Measurements from ENCODE around the gene ATRIP.

ATRIP gene

GRCh38 chr3:48436477-48436787 is 10.1 kb upstream of the ATRIP start:
- H3K4me1 ChIP-seq (ENCODE audit: insufficient read depth, low read length), result peaks cover 35% of the 10 kb centered on the region
- peaks cover 28% of the 10 kb centered on the region for H3K79me2 ChIP-seq (ENCODE audit: insufficient read depth, low read length)
- H2AFZ ChIP-seq (ENCODE audit: low read depth, low read length), result peak overlapping the region; percentile 50; the same call in 1 of the 2 replicates
- peaks cover 6% of the 10 kb centered on the region; the same call in 1 of the 2 replicates for H4K20me1 ChIP-seq (ENCODE audit: insufficient read depth, low read length)
- TF ChIP-seq EZH2 (IDR thresholded peaks at IDR 0.05; ENCODE audit: borderline replicate concordance, low read depth, low read length, severe bottlenecking), result no peak
- no peak for TF ChIP-seq CTCF (IDR thresholded peaks at IDR 0.05; ENCODE audit: borderline replicate concordance, extremely low read depth, low read length, poor library complexity, severe bottlenecking)
- H3K4me2 ChIP-seq (ENCODE audit: insufficient read depth, low read length), result peak overlapping the region; percentile 5
- ATAC-seq (ENCODE audit: insufficient read depth, low read depth) (no peak), DNase-seq (no peak)
- peak overlapping the region; percentile 19 for H3K27ac ChIP-seq (ENCODE audit: low read length)
- no peaks in the 10 kb centered on the region for H3K27me3 ChIP-seq (ENCODE audit: insufficient read depth, low read length, poor library complexity)
- no peaks in the 10 kb centered on the region for H3K9me3 ChIP-seq (ENCODE audit: insufficient read depth, low read length, severe bottlenecking)
- H3K36me3 ChIP-seq (ENCODE audit: insufficient read depth, low read length), result peaks cover 30% of the 10 kb centered on the region
- H3K9ac ChIP-seq (ENCODE audit: low read depth, low read length), result no peak overlapping the region; the same call in 1 of the 2 replicates
- no peak overlapping the region for H3K4me3 ChIP-seq (ENCODE audit: low read depth in 1 of 2, low read length in 2 of 2)

- no peak overlapping the region for H3K4me3 ChIP-seq (ENCODE audit: low read depth in 1 of 2, low read length in 2 of 2)
- ATAC-seq (ENCODE audit: insufficient read depth, low read depth) (no peak), DNase-seq (no peak)
- no peaks in the 10 kb centered on the region for H3K27me3 ChIP-seq (ENCODE audit: insufficient read depth, low read length, poor library complexity)
- no peak overlapping the region for H2AFZ ChIP-seq (ENCODE audit: low read depth, low read length)
- no peak overlapping the region for H3K9ac ChIP-seq (ENCODE audit: low read depth, low read length)
- peaks cover 11% of the 10 kb centered on the region for H4K20me1 ChIP-seq (ENCODE audit: insufficient read depth, low read length)
- peaks cover 32% of the 10 kb centered on the region for H3K79me2 ChIP-seq (ENCODE audit: insufficient read depth, low read length)
- peaks cover 32% of the 10 kb centered on the region for H3K36me3 ChIP-seq (ENCODE audit: insufficient read depth, low read length)
- 0 out of 2 replicates have a peak overlapping the region, but pooled peaks have one; percentile 5 for H3K4me2 ChIP-seq (ENCODE audit: insufficient read depth, low read length)
- peaks cover 39% of the 10 kb centered on the region for H3K4me1 ChIP-seq (ENCODE audit: insufficient read depth, low read length)
- no peak overlapping the region for H3K27ac ChIP-seq (ENCODE audit: low read length)
- no peaks in the 10 kb centered on the region for H3K9me3 ChIP-seq (ENCODE audit: insufficient read depth, low read length, severe bottlenecking)
- TF ChIP-seq EZH2 (IDR thresholded peaks at IDR 0.05; ENCODE audit: borderline replicate concordance, low read depth, low read length, severe bottlenecking) (no peak), CTCF (IDR thresholded peaks at IDR 0.05; ENCODE audit: borderline replicate concordance, extremely low read depth, low read length, poor library complexity, severe bottlenecking) (no peak)
These were observed 9.7 kb upstream of the ATRIP start for GRCh38 chr3:48436855-48437254.

- H3K4me2 ChIP-seq (ENCODE audit: insufficient read depth, low read length), result no peak overlapping the region
- H3K36me3 ChIP-seq (ENCODE audit: insufficient read depth, low read length), result peaks cover 31% of the 10 kb centered on the region
- no peaks in the 10 kb centered on the region for H3K9me3 ChIP-seq (ENCODE audit: insufficient read depth, low read length, severe bottlenecking)
- ATAC-seq (ENCODE audit: insufficient read depth, low read depth) (no peak), DNase-seq (no peak)
- H3K4me3 ChIP-seq (ENCODE audit: low read depth in 1 of 2, low read length in 2 of 2), result no peak overlapping the region
- peaks cover 40% of the 10 kb centered on the region for H3K79me2 ChIP-seq (ENCODE audit: insufficient read depth, low read length)
- H2AFZ ChIP-seq (ENCODE audit: low read depth, low read length), result no peak overlapping the region
- no peak overlapping the region for H3K9ac ChIP-seq (ENCODE audit: low read depth, low read length)
- peaks cover 42% of the 10 kb centered on the region for H3K4me1 ChIP-seq (ENCODE audit: insufficient read depth, low read length)
- peaks cover 15% of the 10 kb centered on the region for H4K20me1 ChIP-seq (ENCODE audit: insufficient read depth, low read length)
- no peak for TF ChIP-seq CTCF (IDR thresholded peaks at IDR 0.05; ENCODE audit: borderline replicate concordance, extremely low read depth, low read length, poor library complexity, severe bottlenecking)
- no peak for TF ChIP-seq EZH2 (IDR thresholded peaks at IDR 0.05; ENCODE audit: borderline replicate concordance, low read depth, low read length, severe bottlenecking)
- H3K27ac ChIP-seq (ENCODE audit: low read length), result no peak overlapping the region
- H3K27me3 ChIP-seq (ENCODE audit: insufficient read depth, low read length, poor library complexity), result no peaks in the 10 kb centered on the region
These were observed 8.7 kb upstream of the ATRIP start for GRCh38 chr3:48437812-48438211.

Data from DND-41 (cell line).